CD8-positive, alpha-beta memory T cell (primary cell): Measurements from ENCODE around the gene KLHL22. TPM values are rescaled to one million over a fixed set of nuclear protein-coding genes. Genes with fewer than 3 reads are reported as not detected.

Source experiments
- CTCF ChIA-PET: fragments of 350-600 bp; sonication (Branson Sonifier 250); formaldehyde crosslinking; loops from one replicate; lab custom pipeline; 2021; ENCODE audit warnings: antibody characterized with exemption; lab: Charles Lee
- POLR2A ChIA-PET: fragments of 350-600 bp; sonication (Branson Sonifier 250); formaldehyde crosslinking; loops from one replicate; lab custom pipeline; 2021; ENCODE audit warnings: antibody characterized with exemption; lab: Charles Lee
- DNase-seq, 5 donors: peaks; one replicate each; pipeline versions ENCODE4 v3.0.0 to v3.0.0-alpha.2; 2020 to 2022; ENCODE audit warnings: mixed read lengths in 1 of 5
- H3K27ac ChIP-seq: one replicate; pipeline ENCODE4 v1.7.0; 2013; ENCODE audit warnings: low read depth, mild to moderate bottlenecking, low read length, moderate library complexity
- H3K27me3 ChIP-seq: 2 replicates; pipeline ENCODE4 v1.7.0; 2013; ENCODE audit warnings: low read length, mild to moderate bottlenecking; ENCODE audit not compliant: insufficient read depth, poor library complexity, severe bottlenecking
- H3K36me3 ChIP-seq: 2 replicates; pipeline ENCODE4 v1.7.0; 2013; ENCODE audit warnings: mild to moderate bottlenecking, low read length, moderate library complexity; ENCODE audit not compliant: insufficient read depth
- H3K4me1 ChIP-seq: 2 replicates; pipeline ENCODE4 v1.7.0; 2013; ENCODE audit warnings: mild to moderate bottlenecking, low read length, moderate library complexity; ENCODE audit not compliant: insufficient read depth
- H3K4me3 ChIP-seq: 2 replicates; pipeline ENCODE4 v1.7.0; 2013; ENCODE audit warnings: mild to moderate bottlenecking, low read length
- H3K9me3 ChIP-seq: 2 replicates; pipeline ENCODE4 v1.7.0; 2013; ENCODE audit warnings: mild to moderate bottlenecking, low read length
- H3K27ac Mint-ChIP-seq, 8 donors: one replicate each; pipeline ENCODE4 v1.8.0; 2020 to 2021; ENCODE audit warnings: mixed read lengths in 8 of 8, mild to moderate bottlenecking in 6 of 8, inconsistent platforms in 3 of 8, moderate library complexity in 3 of 8
- H3K27me3 Mint-ChIP-seq, 2 donors: one replicate each; pipeline ENCODE4 v1.8.0; 2020 to 2021; ENCODE audit warnings: mixed read lengths in 2 of 2, mild to moderate bottlenecking in 1 of 2, moderate library complexity in 1 of 2
- H3K36me3 Mint-ChIP-seq, 3 donors: one replicate each; pipeline ENCODE4 v1.8.0; 2020 to 2021; ENCODE audit warnings: mixed read lengths in 3 of 3, inconsistent platforms in 1 of 3, mild to moderate bottlenecking in 1 of 3
- H3K4me1 Mint-ChIP-seq, 3 donors: one replicate each; pipeline ENCODE4 v1.8.0; 2020 to 2021; ENCODE audit warnings: mixed read lengths in 3 of 3, inconsistent platforms in 1 of 3, mild to moderate bottlenecking in 1 of 3
- H3K4me3 Mint-ChIP-seq, 7 donors: one replicate each; pipeline ENCODE4 v1.8.0; 2020 to 2021; ENCODE audit warnings: mixed read lengths in 7 of 7, mild to moderate bottlenecking in 6 of 7, moderate library complexity in 4 of 7, inconsistent platforms in 2 of 7
- H3K9me3 Mint-ChIP-seq, 5 donors: one replicate each; pipeline ENCODE4 v1.8.0; 2020 to 2022; ENCODE audit warnings: mixed read lengths in 5 of 5, mild to moderate bottlenecking in 3 of 5, moderate library complexity in 2 of 5, inconsistent platforms in 1 of 5
- polyA plus RNA-seq: library from polyadenylated mRNA; unstranded; fragments of 300-500 nt; fragmentation: Illumina TruSeq; gene quantifications from one replicate; pipeline ENCODE4 v1.2.3, GENCODE V29; 2021
- total RNA-seq, 2 experiments: library from RNA; stranded (reverse); gene quantifications; one replicate each; pipeline ENCODE4 v1.2.3, GENCODE V29; 2021

KLHL22 gene
- total and polyA plus RNA-seq, 3 experiments from 2014 or later, result 17.2 to 25.4 (median 17.6) TPM

DNA sequence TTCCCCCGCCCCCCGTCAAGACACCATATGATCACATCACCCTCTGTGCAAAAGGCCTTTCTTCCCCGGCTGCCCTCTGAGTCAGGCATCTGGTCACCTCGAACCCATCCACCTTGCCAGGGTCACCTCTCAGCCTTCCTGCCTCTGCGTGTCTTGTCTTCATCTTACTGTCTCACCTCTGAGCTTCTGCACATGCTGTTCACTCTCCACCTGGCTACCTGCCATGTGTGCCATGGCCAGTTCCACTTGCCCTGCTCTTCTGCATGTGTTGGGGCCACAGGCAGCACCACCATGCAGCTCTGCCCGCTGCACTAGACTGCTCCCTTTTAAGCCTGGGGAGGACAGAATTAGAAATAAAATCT lies 91.8 kb downstream of the KLHL22 start:
- Mint-ChIP-seq H3K27ac (peak overlapping the region in 7 of 8 donors; percentile 11 to 94 (median 52)), H3K27me3 (no peaks in the 10 kb centered on the region), H3K9me3 (no peaks in the 10 kb centered on the region), H3K4me1 (peaks cover 23 to 26% (median 24%) of the 10 kb centered on the region in 3 donors), H3K4me3 (peak overlapping the region in 4 of 7 donors; percentile 23 to 68 (median 42)), H3K36me3 (peaks cover 6 to 52% (median 14%) of the 10 kb centered on the region in 3 donors)
- CTCF ChIA-PET, result interaction anchor here (1.2 to 1.8 kb wide), 3 partner anchors 9 to 84 kb away, joined by 3 to 9 read pairs (median 4); partner anchors contain the start of genes DGCR6L and ZNF74
- H3K27me3 ChIP-seq, result no peaks in the 10 kb centered on the region
- peaks cover 12% of the 10 kb centered on the region for H3K36me3 ChIP-seq
- no peak overlapping the region for H3K4me3 ChIP-seq
- POLR2A ChIA-PET, result interaction anchor here (0.6 kb wide), 1 partner anchor 101 kb away, joined by 5 read pairs; no protein-coding TSS in a partner anchor
- peaks cover 10% of the 10 kb centered on the region for H3K4me1 ChIP-seq
- no peak overlapping the region for H3K27ac ChIP-seq
- H3K9me3 ChIP-seq, result no peaks in the 10 kb centered on the region
- DNase-seq, result no peak

DNA sequence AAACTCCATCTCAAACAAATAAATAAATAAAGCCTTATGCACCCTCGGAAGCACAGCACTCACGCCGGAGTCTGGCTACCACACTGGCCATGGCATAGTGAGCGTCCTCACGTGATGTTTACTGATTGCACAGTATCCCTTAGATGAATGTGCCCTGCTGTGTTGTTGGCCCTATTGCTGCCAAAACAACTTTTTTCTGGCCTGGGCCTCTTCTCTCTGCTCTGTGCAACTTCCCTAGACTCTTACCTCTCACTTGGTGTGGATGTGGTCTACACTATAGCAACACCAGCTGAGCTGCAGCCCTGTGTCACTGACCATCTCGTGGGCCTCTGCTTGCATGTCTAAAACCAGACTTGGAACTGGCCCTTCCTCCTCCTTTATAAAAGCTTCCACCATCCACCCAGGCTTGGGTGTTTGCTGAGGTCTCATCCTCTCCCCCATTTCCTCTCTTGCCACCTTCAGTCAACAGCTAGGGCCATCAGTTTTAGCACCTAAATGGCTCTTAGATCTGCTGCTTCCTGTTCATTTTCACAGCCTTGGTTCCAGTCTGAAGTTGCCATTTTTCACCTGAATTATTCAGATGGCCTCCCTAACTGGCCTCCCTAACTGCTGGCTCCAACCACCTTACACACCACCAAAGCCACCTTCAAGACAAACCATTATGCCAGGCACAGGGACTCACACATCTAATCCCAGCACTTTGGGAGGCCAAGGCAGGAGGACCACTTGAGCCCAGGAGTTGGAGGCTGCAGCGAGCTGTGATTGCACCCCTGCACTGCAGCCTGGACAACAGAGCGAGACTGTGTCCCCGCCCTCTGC lies 92.4 kb downstream of the KLHL22 start:
- H3K4me1 Mint-ChIP-seq, result peaks cover 24 to 29% (median 27%) of the 10 kb centered on the region in 3 donors
- peaks cover 10% of the 10 kb centered on the region for H3K4me1 ChIP-seq
- H3K36me3 Mint-ChIP-seq, result peaks cover 6 to 47% (median 11%) of the 10 kb centered on the region in 3 donors
- DNase-seq, result no peak
- no peak overlapping the region for H3K4me3 ChIP-seq
- H3K27ac ChIP-seq, result no peak overlapping the region
- no peaks in the 10 kb centered on the region for H3K27me3 Mint-ChIP-seq
- H3K4me3 Mint-ChIP-seq, result peak overlapping the region in 6 of 7 donors; percentile 0 to 60 (median 36)
- H3K9me3 ChIP-seq, result no peaks in the 10 kb centered on the region
- H3K27ac Mint-ChIP-seq, result peak overlapping the region; percentile 4 to 94 (median 77)
- CTCF ChIA-PET, result interaction anchor here (1.2 kb wide), 1 partner anchor 83 kb away, joined by 3 read pairs; the partner anchor contains the start of gene DGCR6L
- no peaks in the 10 kb centered on the region for H3K9me3 Mint-ChIP-seq
- POLR2A ChIA-PET, result no interaction called here
- peaks cover 12% of the 10 kb centered on the region for H3K36me3 ChIP-seq
- H3K27me3 ChIP-seq, result no peaks in the 10 kb centered on the region

DNA sequence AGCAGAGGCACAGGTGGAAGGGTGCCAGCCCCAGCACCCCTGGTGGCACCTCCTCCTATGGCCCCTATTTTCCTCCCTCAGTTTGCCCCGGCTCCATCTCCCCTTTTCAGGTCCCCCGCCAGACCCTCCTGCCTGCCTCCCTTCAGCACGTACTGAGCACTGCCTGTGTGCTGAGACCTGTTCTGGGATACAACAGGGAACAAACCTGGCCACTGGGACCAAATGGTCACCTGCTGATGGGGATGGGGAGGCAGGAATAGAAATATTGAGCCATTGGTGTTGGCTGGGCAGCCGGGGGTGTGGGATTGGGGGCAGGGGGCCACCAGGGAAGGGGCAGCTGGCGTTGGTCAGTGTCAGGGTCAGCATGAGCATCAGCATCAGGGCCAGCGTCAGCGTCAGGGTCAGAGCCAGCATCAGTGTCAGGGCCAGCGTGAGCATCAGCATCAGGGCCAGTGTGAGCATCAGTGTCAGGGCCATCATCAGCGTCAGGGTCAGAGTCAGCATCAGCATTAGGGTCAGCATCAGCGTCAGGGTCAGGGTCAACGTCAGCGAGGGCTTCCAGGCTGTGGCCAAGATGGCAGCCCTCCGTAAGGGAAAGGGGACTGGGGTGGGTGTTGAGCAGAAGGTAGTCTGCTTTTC lies 94.1 kb downstream of the KLHL22 start:
- H3K36me3 Mint-ChIP-seq, result peaks cover 6 to 36% (median 16%) of the 10 kb centered on the region in 3 donors

DNA sequence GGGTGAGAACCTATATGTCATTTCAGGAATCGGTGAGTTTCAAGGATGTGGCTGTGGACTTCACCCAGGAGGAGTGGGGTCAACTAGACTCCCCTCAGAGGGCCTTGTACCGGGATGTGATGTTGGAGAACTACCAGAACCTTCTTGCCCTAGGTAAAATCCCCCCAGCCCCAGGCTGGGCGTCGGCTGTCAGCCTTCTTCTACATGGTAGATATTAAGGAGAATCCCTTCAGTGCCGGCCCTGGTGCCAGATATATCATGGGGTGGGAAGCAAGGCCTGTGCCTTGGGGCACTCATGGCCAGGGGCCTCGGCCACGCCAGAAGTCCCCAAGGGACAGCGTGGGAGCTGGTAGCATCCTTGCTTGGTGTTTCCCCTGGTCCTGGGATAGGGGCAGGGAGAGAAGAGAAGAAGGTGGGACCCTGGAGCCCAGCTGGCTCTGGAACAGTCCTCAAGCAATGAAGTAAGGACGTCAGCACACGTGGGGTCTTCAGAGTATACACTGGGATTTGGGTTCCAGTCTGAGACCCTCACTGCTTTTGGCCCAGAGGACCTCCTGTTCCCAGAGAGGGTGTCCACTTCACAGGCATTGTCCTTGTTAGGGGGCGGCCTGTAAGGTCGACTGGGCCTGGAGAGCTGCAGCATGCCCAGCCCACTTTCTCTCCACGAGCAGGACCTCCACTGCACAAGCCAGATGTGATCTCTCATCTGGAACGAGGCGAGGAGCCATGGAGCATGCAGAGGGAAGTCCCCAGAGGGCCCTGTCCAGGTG lies 94.8 kb downstream of the KLHL22 start:
- H3K36me3 ChIP-seq, result peaks cover 8% of the 10 kb centered on the region
- no peak overlapping the region for H3K4me3 ChIP-seq
- no peaks in the 10 kb centered on the region for H3K9me3 ChIP-seq
- H3K9me3 Mint-ChIP-seq, result no peaks in the 10 kb centered on the region
- DNase-seq, result no peak
- no peaks in the 10 kb centered on the region for H3K27me3 ChIP-seq
- POLR2A ChIA-PET, result no interaction called here
- peaks cover 6 to 33% (median 17%) of the 10 kb centered on the region in 3 donors for H3K36me3 Mint-ChIP-seq
- CTCF ChIA-PET, result no interaction called here
- H3K4me1 Mint-ChIP-seq, result peaks cover 40 to 46% (median 44%) of the 10 kb centered on the region in 3 donors
- no peak overlapping the region for H3K27ac ChIP-seq
- H3K27me3 Mint-ChIP-seq, result no peaks in the 10 kb centered on the region
- H3K4me1 ChIP-seq, result peaks cover 21% of the 10 kb centered on the region
- no peak overlapping the region for H3K27ac Mint-ChIP-seq
- peak overlapping the region in 1 of 7 donors; percentile 27 for H3K4me3 Mint-ChIP-seq

More for the DNA sequence above, 94.1 kb downstream of the KLHL22 start:
- POLR2A ChIA-PET, result no interaction called here
- Mint-ChIP-seq H3K9me3 (no peaks in the 10 kb centered on the region), H3K27ac (peak overlapping the region in 1 of 8 donors; percentile 66), H3K4me3 (peak overlapping the region in 1 of 7 donors; percentile 41), H3K27me3 (no peaks in the 10 kb centered on the region), H3K4me1 (peaks cover 33 to 39% (median 37%) of the 10 kb centered on the region in 3 donors)
- no peaks in the 10 kb centered on the region for H3K9me3 ChIP-seq
- no peak overlapping the region for H3K27ac ChIP-seq
- H3K4me3 ChIP-seq, result no peak overlapping the region
- no peaks in the 10 kb centered on the region for H3K27me3 ChIP-seq
- CTCF ChIA-PET, result no interaction called here
- no peak for DNase-seq
- peaks cover 14% of the 10 kb centered on the region for H3K4me1 ChIP-seq
- H3K36me3 ChIP-seq, result peaks cover 8% of the 10 kb centered on the region

DNA sequence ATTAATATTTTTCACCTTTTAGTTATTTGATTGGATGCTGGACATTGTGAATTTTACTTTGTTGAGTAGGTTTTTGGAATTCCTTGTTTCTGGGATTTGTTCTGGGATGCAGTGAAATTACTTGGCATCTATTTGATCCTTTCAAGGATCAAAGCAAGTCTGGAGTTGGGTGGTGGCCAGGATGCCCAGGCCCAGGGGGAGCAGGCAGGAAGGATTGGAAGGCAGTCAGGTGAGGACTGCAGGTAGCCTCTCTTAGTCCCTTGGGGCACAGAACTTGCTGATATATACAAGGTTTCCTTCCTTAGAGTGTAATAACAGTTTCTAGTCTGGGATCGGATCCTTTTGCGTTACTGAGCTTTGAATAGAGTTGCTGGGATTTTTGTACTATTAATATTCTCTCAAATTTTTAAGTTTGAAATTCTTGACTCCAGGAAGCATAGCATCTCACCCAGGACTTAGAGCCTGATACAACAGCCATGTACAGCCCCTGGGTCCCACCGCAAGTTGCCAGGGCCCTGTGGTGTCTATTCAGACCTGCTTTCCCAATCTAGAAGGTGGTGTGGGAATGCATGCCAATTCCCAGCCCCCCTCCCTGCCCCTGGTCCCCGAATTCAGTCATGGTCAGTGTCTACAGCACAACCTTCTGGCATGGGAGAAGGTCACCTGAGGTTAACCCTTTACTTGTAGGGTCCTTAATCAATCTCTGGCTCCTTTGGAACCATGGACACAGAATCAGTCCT lies 95.6 kb downstream of the KLHL22 start:
- Mint-ChIP-seq H3K27ac (peak overlapping the region in 3 of 8 donors; percentile 1 to 72 (median 9)), H3K27me3 (no peaks in the 10 kb centered on the region), H3K4me3 (no peak overlapping the region), H3K36me3 (peaks cover 6 to 31% (median 16%) of the 10 kb centered on the region in 3 donors), H3K4me1 (peaks cover 47 to 54% (median 50%) of the 10 kb centered on the region in 3 donors), H3K9me3 (no peaks in the 10 kb centered on the region)
- H3K36me3 ChIP-seq, result peaks cover 8% of the 10 kb centered on the region
- H3K9me3 ChIP-seq, result no peaks in the 10 kb centered on the region
- DNase-seq, result no peak
- no peak overlapping the region for H3K4me3 ChIP-seq
- ChIA-PET CTCF (no interaction called here), POLR2A (no interaction called here)
- peaks cover 29% of the 10 kb centered on the region for H3K4me1 ChIP-seq
- H3K27ac ChIP-seq, result no peak overlapping the region
- H3K27me3 ChIP-seq, result no peaks in the 10 kb centered on the region

DNA sequence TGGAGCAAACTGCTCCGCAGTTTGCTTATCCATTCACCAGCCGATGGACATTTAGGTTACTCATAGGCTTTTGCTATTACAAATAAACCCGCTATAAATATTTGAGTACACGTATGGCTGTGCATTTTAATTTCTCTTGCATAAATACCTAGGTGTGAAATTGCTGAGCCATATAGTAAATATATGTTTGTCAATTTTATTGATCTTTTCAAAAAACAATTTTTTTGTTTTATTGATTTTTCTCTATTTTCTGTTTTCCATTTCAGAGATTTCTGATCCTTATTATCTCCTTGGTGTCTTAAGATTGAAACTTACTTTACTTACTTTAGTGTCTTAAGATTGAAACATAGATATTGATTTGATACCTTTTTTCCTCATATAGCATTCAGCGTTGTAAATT lies 97.2 kb downstream of the KLHL22 start:
- H3K27ac ChIP-seq, result no peak overlapping the region
- POLR2A ChIA-PET, result no interaction called here
- peaks cover 8% of the 10 kb centered on the region for H3K36me3 ChIP-seq
- Mint-ChIP-seq H3K27me3 (no peaks in the 10 kb centered on the region), H3K36me3 (peaks cover 4 to 22% (median 14%) of the 10 kb centered on the region in 3 donors), H3K4me1 (peaks cover 49 to 59% (median 52%) of the 10 kb centered on the region in 3 donors), H3K9me3 (no peaks in the 10 kb centered on the region), H3K4me3 (no peak overlapping the region), H3K27ac (no peak overlapping the region)
- no peak for DNase-seq
- peaks cover 29% of the 10 kb centered on the region for H3K4me1 ChIP-seq
- no peaks in the 10 kb centered on the region for H3K9me3 ChIP-seq
- H3K4me3 ChIP-seq, result no peak overlapping the region
- no peaks in the 10 kb centered on the region for H3K27me3 ChIP-seq
- CTCF ChIA-PET, result no interaction called here

DNA sequence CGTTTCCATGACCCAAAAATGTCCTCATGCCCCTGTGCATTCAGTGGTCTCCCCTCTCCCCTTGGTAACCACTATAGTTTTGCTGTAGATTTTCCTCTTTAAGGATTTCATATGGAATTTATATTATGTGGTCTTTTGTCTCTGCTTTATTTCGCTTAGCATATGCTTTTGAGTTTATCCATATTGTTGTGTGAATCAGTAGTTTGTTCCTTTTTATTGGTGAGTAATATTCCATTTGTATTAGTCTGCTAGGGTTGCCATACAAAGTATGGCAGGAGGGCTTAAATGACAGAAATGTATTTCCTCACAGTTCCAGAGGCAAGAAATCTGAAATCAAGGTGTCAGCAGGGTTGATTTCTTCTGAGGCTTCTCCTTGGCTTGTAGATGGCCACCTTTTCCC lies 98.1 kb downstream of the KLHL22 start:
- H3K27ac Mint-ChIP-seq, result peak overlapping the region in 1 of 8 donors; percentile 20
- Histone ChIP-seq H3K36me3 (peaks cover 8% of the 10 kb centered on the region), H3K27me3 (no peaks in the 10 kb centered on the region), H3K9me3 (no peaks in the 10 kb centered on the region), H3K27ac (no peak overlapping the region), H3K4me3 (no peak overlapping the region), H3K4me1 (peaks cover 30% of the 10 kb centered on the region)
- peak overlapping the region in 3 of 7 donors; percentile 12 to 74 (median 44) for H3K4me3 Mint-ChIP-seq
- ChIA-PET POLR2A (no interaction called here), CTCF (no interaction called here)
- H3K27me3 Mint-ChIP-seq, result no peaks in the 10 kb centered on the region
- DNase-seq, result no peak
- H3K9me3 Mint-ChIP-seq, result no peaks in the 10 kb centered on the region
- peaks cover 41 to 52% (median 48%) of the 10 kb centered on the region in 3 donors for H3K4me1 Mint-ChIP-seq
- H3K36me3 Mint-ChIP-seq, result peaks cover 0 to 17% (median 9%) of the 10 kb centered on the region in 3 donors
